ENCODE data around the gene LRIG1.

GRCh38 chr3:66492071-66492470 lies 8.8 kb downstream of the LRIG1 start:
- TF ChIP-seq CTCF (IDR thresholded peaks at IDR 0.05) (no peak), POLR2A (IDR thresholded peaks at IDR 0.05) (no peak), EP300 (IDR thresholded peaks at IDR 0.05) (no peak)

Data from tibial nerve (tissue), 4 donors.